GM12878 (cell line): ENCODE data around the gene CHST2. TPM values are rescaled to one million over a fixed set of nuclear protein-coding genes. Genes with fewer than 3 reads are reported as not detected.
A peak's percentile ranks its signal among the peaks of the same experiment; 100 is the strongest.

Source experiments
- MLLT1 ChIP-seq: fragments of 450-650 bp; IDR thresholded peaks from 2 replicates; pipeline ENCODE4 v1.6.1; 2016; ENCODE audit warnings: mild to moderate bottlenecking
- POU2F2 ChIP-seq: IDR thresholded peaks from 3 replicates; pipeline ENCODE4 v1.6.1; 2011; ENCODE audit warnings: low read depth, mild to moderate bottlenecking, low read length, borderline replicate concordance
- RAD21 ChIP-seq: IDR thresholded peaks from 2 replicates; pipeline ENCODE4 v1.6.1; 2011; ENCODE audit warnings: mild to moderate bottlenecking, low read depth, low read length, moderate library complexity; ENCODE audit not compliant: insufficient read depth
- SIX5 ChIP-seq: IDR thresholded peaks from 2 replicates; pipeline ENCODE4 v1.6.1; 2011; ENCODE audit warnings: mild to moderate bottlenecking, low read depth, low read length, moderate library complexity; ENCODE audit not compliant: severe bottlenecking
- SMARCA5 ChIP-seq: fragments of 450-650 bp; IDR thresholded peaks from 2 replicates; pipeline ENCODE4 v1.6.1; 2017; ENCODE audit warnings: mild to moderate bottlenecking
- SMC3 ChIP-seq: IDR thresholded peaks from 2 replicates; pipeline ENCODE4 v1.6.1; 2011; ENCODE audit warnings: low read length, improper control_type of control experiment, borderline replicate concordance
- USF1 ChIP-seq: IDR thresholded peaks from 2 replicates; pipeline ENCODE4 v1.6.1; 2011; ENCODE audit warnings: borderline replicate concordance, low read depth, mild to moderate bottlenecking, moderate library complexity, mixed read lengths, low read length; ENCODE audit not compliant: insufficient read depth; ENCODE audit errors: extremely low read length
- polyA plus RNA-seq, 11 experiments: library from polyadenylated mRNA; depleted of rRNA in 4 of 11; unstranded in 6 of 11; stranded (reverse) in 5 of 11; fragments of >200 nt; fragmentation: Nextera tagmentation in 4 of 11; fragmentation: Illumina TruSeq in 1 of 11; extraction: Ambion mirVana in 4 of 11; extraction: Trizol in 1 of 11; gene quantifications; 1 replicate in 1 of 11; 2 replicates in 10 of 11; pipeline versions ENCODE4 v1.2.1 to v1.2.3, GENCODE V29; 2011 to 2016; ENCODE audit warnings: inconsistent platforms in 2 of 11, missing spikeins in 2 of 11, low read depth in 1 of 11
- total RNA-seq, 4 experiments: library from RNA; depleted of rRNA in 3 of 4; stranded (reverse); fragments of >200 nt in 3 of 4; fragmentation: Illumina TruSeq in 1 of 4; extraction: Trizol in 1 of 4; gene quantifications; 2 replicates each; pipeline versions ENCODE4 v1.2.1 to v1.2.3, GENCODE V29; 2013 to 2021
- TF ChIP-seq, protein P1 (sequence below): fragments of 450-650 bp; formaldehyde crosslinking; IDR thresholded peaks from 2 replicates; pipeline ENCODE4 v1.5.0; 2022; ENCODE audit warnings: mild to moderate bottlenecking, missing genetic modification characterization
- TF ChIP-seq, protein P2 (sequence below): IDR thresholded peaks from 2 replicates; pipeline ENCODE4 v1.6.1; 2012; ENCODE audit warnings: low read depth, low read length, improper control_type of control experiment

The CHST2 gene
- total and polyA plus RNA-seq, 10 of the 15 experiments (the other 5 are each of a cell fraction or from before 2014, with no cell fraction given), result 1.6 to 37.2 (median 8.8) TPM

GRCh38 chr3:143121241-143122088 is 1.9 kb downstream of the CHST2 start (continued):
- TF ChIP-seq, protein P1, sequence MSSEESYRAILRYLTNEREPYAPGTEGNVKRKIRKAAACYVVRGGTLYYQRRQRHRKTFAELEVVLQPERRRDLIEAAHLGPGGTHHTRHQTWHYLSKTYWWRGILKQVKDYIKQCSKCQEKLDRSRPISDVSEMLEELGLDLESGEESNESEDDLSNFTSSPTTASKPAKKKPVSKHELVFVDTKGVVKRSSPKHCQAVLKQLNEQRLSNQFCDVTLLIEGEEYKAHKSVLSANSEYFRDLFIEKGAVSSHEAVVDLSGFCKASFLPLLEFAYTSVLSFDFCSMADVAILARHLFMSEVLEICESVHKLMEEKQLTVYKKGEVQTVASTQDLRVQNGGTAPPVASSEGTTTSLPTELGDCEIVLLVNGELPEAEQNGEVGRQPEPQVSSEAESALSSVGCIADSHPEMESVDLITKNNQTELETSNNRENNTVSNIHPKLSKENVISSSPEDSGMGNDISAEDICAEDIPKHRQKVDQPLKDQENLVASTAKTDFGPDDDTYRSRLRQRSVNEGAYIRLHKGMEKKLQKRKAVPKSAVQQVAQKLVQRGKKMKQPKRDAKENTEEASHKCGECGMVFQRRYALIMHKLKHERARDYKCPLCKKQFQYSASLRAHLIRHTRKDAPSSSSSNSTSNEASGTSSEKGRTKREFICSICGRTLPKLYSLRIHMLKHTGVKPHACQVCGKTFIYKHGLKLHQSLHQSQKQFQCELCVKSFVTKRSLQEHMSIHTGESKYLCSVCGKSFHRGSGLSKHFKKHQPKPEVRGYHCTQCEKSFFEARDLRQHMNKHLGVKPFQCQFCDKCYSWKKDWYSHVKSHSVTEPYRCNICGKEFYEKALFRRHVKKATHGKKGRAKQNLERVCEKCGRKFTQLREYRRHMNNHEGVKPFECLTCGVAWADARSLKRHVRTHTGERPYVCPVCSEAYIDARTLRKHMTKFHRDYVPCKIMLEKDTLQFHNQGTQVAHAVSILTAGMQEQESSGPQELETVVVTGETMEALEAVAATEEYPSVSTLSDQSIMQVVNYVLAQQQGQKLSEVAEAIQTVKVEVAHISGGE, result no peak
- TF ChIP-seq MLLT1, result 0 out of 2 replicates have a peak, but pooled peaks have one; percentile 28
- peak; percentile 53 for TF ChIP-seq RAD21
- TF ChIP-seq USF1, result peak; percentile 18
- no peak for TF ChIP-seq SIX5
- TF ChIP-seq, protein P2, sequence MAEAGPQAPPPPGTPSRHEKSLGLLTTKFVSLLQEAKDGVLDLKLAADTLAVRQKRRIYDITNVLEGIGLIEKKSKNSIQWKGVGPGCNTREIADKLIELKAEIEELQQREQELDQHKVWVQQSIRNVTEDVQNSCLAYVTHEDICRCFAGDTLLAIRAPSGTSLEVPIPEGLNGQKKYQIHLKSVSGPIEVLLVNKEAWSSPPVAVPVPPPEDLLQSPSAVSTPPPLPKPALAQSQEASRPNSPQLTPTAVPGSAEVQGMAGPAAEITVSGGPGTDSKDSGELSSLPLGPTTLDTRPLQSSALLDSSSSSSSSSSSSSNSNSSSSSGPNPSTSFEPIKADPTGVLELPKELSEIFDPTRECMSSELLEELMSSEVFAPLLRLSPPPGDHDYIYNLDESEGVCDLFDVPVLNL, result no peak
- TF ChIP-seq SMARCA5, result peak; percentile 62; the same call in 1 of the 2 replicates
- TF ChIP-seq POU2F2, result peak; percentile 12; the same call in 1 of the 3 replicates
- peak; percentile 73 for TF ChIP-seq SMC3
